Hair follicle dermal papilla cell (primary cell): Measurements from ENCODE around the gene NHS. TPM values are rescaled to one million over a fixed set of nuclear protein-coding genes. Genes with fewer than 3 reads are reported as not detected.

Source experiments
- small RNA-seq: library from RNA; depleted of rRNA; stranded (forward); fragments of <200 nt; gene quantifications from one replicate; pipeline ENCODE3, GENCODE V24; 2012
- total RNA-seq: library from RNA; depleted of rRNA; stranded (reverse); fragments of >200 nt; gene quantifications from 2 replicates; pipeline ENCODE4 v1.2.3, GENCODE V29; 2012

NHS gene
- total RNA-seq, result 8.9 and 11.0 TPM in 2 replicates

GRCh38 chrX:17374619-17375366 is at the start of gene NHS:
Gene NHS, plus strand, starts transcription at chrX:17375200. Its CDS starts 558 bp downstream, at chrX:17375758.

GRCh38 chrX:17736856-17737709 is 362.1 kb downstream of the NHS start, which contains the start of gene SCML1:
Gene SCML1, plus strand, starts transcription at chrX:17737493. Its CDS starts 6,694 bp downstream, at chrX:17744187.

Small RNA genes lying within 50 kb of the gene (small RNA-seq; reads per million reads assigned to genes)
- not detected for gene MIR4768
- gene RF01210, result not detected
